Measurements from ENCODE around the gene REV1. TPM values are rescaled to one million over a fixed set of nuclear protein-coding genes. Genes with fewer than 3 reads are reported as not detected.
"Not testable (repeated sequence)": the region's sequence is repeated elsewhere in the genome, so short reads cannot be mapped to it uniquely, and the experiment has no call there.

The REV1 gene
- total RNA-seq, 1 donor from 2014 or later, result 37.1 TPM

GRCh38 chr2:99365661-99366060 is 124.2 kb downstream of the REV1 start:
- intact Hi-C loops (cut with micrococcal nuclease), result no loop called here

DNA sequence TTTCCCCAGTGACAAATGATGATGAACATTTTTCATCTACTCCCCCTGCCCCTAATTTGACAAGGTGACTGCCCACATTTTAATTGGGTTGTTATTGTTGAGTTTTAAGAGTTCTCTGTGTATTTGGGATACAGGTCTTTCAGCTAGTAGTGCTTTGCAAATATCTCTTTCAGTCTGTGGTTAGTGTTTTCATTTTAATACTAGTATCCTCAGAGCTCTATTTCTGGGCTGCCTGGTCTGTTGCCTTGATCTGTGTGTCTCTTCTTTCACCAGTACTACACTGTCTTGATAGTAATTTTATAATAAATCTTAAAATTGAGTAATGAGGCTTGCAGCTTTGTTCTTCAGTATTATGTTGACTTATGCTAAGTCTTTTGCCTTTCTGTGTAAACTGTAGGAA is 133.0 kb downstream of the REV1 start:
- intact Hi-C loops (cut with micrococcal nuclease), result no loop called here

- intact Hi-C loops (cut with micrococcal nuclease), result not testable (repeated sequence)
Observed at GRCh38 chr2:99354825-99355224, 135.0 kb downstream of the REV1 start.

- intact Hi-C loops (cut with micrococcal nuclease), result no loop called here
Observed at GRCh38 chr2:99354070-99354469, 135.7 kb downstream of the REV1 start.

Other genes starting within 250 kb of the REV1 start
- not detected in 2 replicates for gene LYG2, start 234.4 kb downstream of the REV1 start, total RNA-seq
- gene LYG1, start 188.8 kb downstream of the REV1 start, total RNA-seq, result 2.1 and 2.4 TPM in 2 replicates
- 33.3 and 33.6 TPM in 2 replicates for gene TXNDC9, start 153.7 kb downstream of the REV1 start, total RNA-seq
- 56.2 and 58.1 TPM in 2 replicates for gene EIF5B, start 152.6 kb downstream of the REV1 start, total RNA-seq